Measurements from ENCODE around the gene YTHDF1.

YTHDF1 gene

GRCh38 chr20:63216041-63216848, at the start of gene YTHDF1:
YTHDF1 (minus strand) TSS chr20:63216131; CDS start chr20:63215892, 239 bp downstream.
- DNase-seq, result peak; percentile 98

GRCh38 chr20:63264519-63264918, 48.6 kb upstream of the YTHDF1 start:
- peak; percentile 86 for DNase-seq

GRCh38 chr20:63264000-63264399, 48.1 kb upstream of the YTHDF1 start:
- peak; percentile 21 for DNase-seq

GRCh38 chr20:63262836-63263235, 46.9 kb upstream of the YTHDF1 start:
- DNase-seq, result no peak

GRCh38 chr20:63261795-63262528, 46.0 kb upstream of the YTHDF1 start:
- DNase-seq, result peak; percentile 6

- peak; percentile 88 for DNase-seq
These were observed 45.3 kb upstream of the YTHDF1 start for GRCh38 chr20:63261060-63261794.

GRCh38 chr20:63260521-63260920, 44.6 kb upstream of the YTHDF1 start:
- no peak for DNase-seq

GRCh38 chr20:63259734-63260460, 44.0 kb upstream of the YTHDF1 start:
- DNase-seq, result peak; percentile 25

- peak; percentile 75 for DNase-seq
These were observed 42.9 kb upstream of the YTHDF1 start for GRCh38 chr20:63258781-63259180.

- no peak for DNase-seq
These were observed 41.7 kb upstream of the YTHDF1 start for GRCh38 chr20:63257629-63258028.

GRCh38 chr20:63256954-63257353, 41.0 kb upstream of the YTHDF1 start:
- no peak for DNase-seq

- DNase-seq, result peak; percentile 63
These were observed 40.2 kb upstream of the YTHDF1 start for GRCh38 chr20:63255931-63256704.

- DNase-seq, result peak; percentile 88
These were observed 38.9 kb upstream of the YTHDF1 start for GRCh38 chr20:63254606-63255384.

GRCh38 chr20:63254232-63254605, 38.3 kb upstream of the YTHDF1 start, which contains the start of gene NKAIN4:
NKAIN4 (minus strand) TSS chr20:63254463; CDS start chr20:63254450, 13 bp downstream.
- no peak for DNase-seq

GRCh38 chr20:63253438-63254231, 37.7 kb upstream of the YTHDF1 start:
- peak; percentile 93 for DNase-seq

GRCh38 chr20:63253065-63253437, 37.1 kb upstream of the YTHDF1 start:
- DNase-seq, result no peak

GRCh38 chr20:63252284-63252711, 36.4 kb upstream of the YTHDF1 start:
- DNase-seq, result peak; percentile 50

GRCh38 chr20:63251350-63251749, 35.4 kb upstream of the YTHDF1 start:
- peak; percentile 47 for DNase-seq

GRCh38 chr20:63249891-63250290, 34.0 kb upstream of the YTHDF1 start:
- DNase-seq, result no peak

All from eye (tissue), 1 donor.